Neural cell (in vitro differentiated cells): ENCODE measurements around the gene TRPM2. TPM values are rescaled to one million over a fixed set of nuclear protein-coding genes. Genes with fewer than 3 reads are reported as not detected.

Source experiments
- H2AFZ ChIP-seq: fragments of 200-600, 300-800 bp; sonication (generic), shearing (Covaris generic); 2 replicates; pipeline ENCODE4 v1.6.0; 2014; ENCODE audit warnings: low read depth, mild to moderate bottlenecking, antibody characterized with exemption, low read length, moderate library complexity
- H3F3A ChIP-seq: fragments of 200-600 bp; shearing (Covaris generic); 2 replicates; pipeline ENCODE4 v1.6.1; 2016; ENCODE audit warnings: mild to moderate bottlenecking, moderate library complexity, mixed read lengths, antibody characterized with exemption, low read length; ENCODE audit not compliant: insufficient read depth, poor library complexity, severe bottlenecking
- H3K27ac ChIP-seq: fragments of 200-600, 300-800 bp; sonication (generic), shearing (Covaris generic); 2 replicates; pipeline ENCODE4 v1.5.1; 2014; ENCODE audit warnings: mild to moderate bottlenecking, low read length, moderate library complexity
- H3K27me3 ChIP-seq: fragments of 300-800, 200-600 bp; sonication (generic), shearing (Covaris generic); 2 replicates; pipeline ENCODE4 v1.6.0; 2014; ENCODE audit warnings: mild to moderate bottlenecking, low read depth, low read length, moderate library complexity; ENCODE audit not compliant: insufficient read depth
- H3K36me3 ChIP-seq: fragments of 300-800, 200-600 bp; sonication (generic), shearing (Covaris generic); 2 replicates; pipeline ENCODE4 v1.5.1; 2014; ENCODE audit warnings: mild to moderate bottlenecking, antibody characterized with exemption, low read length, moderate library complexity; ENCODE audit not compliant: insufficient read depth
- H3K4me2 ChIP-seq: fragments of 300-800, 200-600 bp; sonication (generic), shearing (Covaris generic); 2 replicates; pipeline ENCODE4 v1.6.0; 2014; ENCODE audit warnings: mild to moderate bottlenecking, low read length
- H3K4me3 ChIP-seq: fragments of 300-800, 200-600 bp; sonication (generic), shearing (Covaris generic); 2 replicates; pipeline ENCODE4 v1.5.1; 2014; ENCODE audit warnings: mild to moderate bottlenecking, low read length, moderate library complexity
- H3K79me2 ChIP-seq: fragments of 200-600 bp; shearing (Covaris generic); replicated peaks from 2 replicates; pipeline ENCODE4 v1.6.0; 2014; ENCODE audit warnings: mild to moderate bottlenecking, low read length, moderate library complexity; ENCODE audit not compliant: insufficient read depth
- H3K9ac ChIP-seq: fragments of 300-800, 200-600 bp; sonication (generic), shearing (Covaris generic); 2 replicates; pipeline ENCODE4 v1.6.1; 2016; ENCODE audit warnings: mild to moderate bottlenecking, low read length, mixed read lengths
- H3K9me2 ChIP-seq: fragments of 200-600 bp; shearing (Covaris generic); 2 replicates; pipeline ENCODE4 v1.6.1; 2016; ENCODE audit warnings: mild to moderate bottlenecking, low read length, mixed read lengths; ENCODE audit not compliant: insufficient read depth
- H3K9me3 ChIP-seq: fragments of 200-600, 300-800 bp; sonication (generic), shearing (Covaris generic); 2 replicates; pipeline ENCODE4 v1.6.1; 2016; ENCODE audit warnings: mild to moderate bottlenecking, mixed run types, low read length, moderate library complexity, mixed read lengths
- H4K20me1 ChIP-seq: fragments of 200-600 bp; shearing (Covaris generic); 2 replicates; pipeline ENCODE4 v1.6.1; 2016; ENCODE audit warnings: mild to moderate bottlenecking, mixed run types; ENCODE audit not compliant: insufficient read depth
- EP300 ChIP-seq: fragments of 450-650 bp; conservative IDR thresholded peaks from 2 replicates; pipeline ENCODE4 v1.6.1; 2014; ENCODE audit warnings: antibody characterized with exemption, mild to moderate bottlenecking, moderate library complexity; ENCODE audit not compliant: poor library complexity, severe bottlenecking
- EZH2 ChIP-seq: fragments of 200-600, 300-800 bp; shearing (Covaris generic), sonication (generic); IDR thresholded peaks from 2 replicates; pipeline ENCODE4 v1.6.1; 2014; ENCODE audit warnings: antibody characterized with exemption, low read length, borderline replicate concordance, mild to moderate bottlenecking; ENCODE audit not compliant: insufficient read depth, poor library complexity, severe bottlenecking
- MXI1 ChIP-seq: fragments of 450-650 bp; conservative IDR thresholded peaks from 2 replicates; pipeline ENCODE4 v1.6.1; 2014; ENCODE audit warnings: antibody characterized with exemption, mild to moderate bottlenecking; ENCODE audit not compliant: poor library complexity, severe bottlenecking
- POLR2AphosphoS5 ChIP-seq: IDR thresholded peaks from 2 replicates; pipeline ENCODE4 v1.6.1; 2012
- RAD21 ChIP-seq: fragments of 450-650 bp; conservative IDR thresholded peaks from 2 replicates; pipeline ENCODE4 v1.6.1; 2014; ENCODE audit warnings: antibody characterized with exemption, mild to moderate bottlenecking, moderate library complexity
- REST ChIP-seq: IDR thresholded peaks from 2 replicates; pipeline ENCODE4 v1.6.1; 2012; ENCODE audit warnings: borderline replicate concordance
- SMC3 ChIP-seq: fragments of 450-650 bp; conservative IDR thresholded peaks from 2 replicates; pipeline ENCODE4 v1.6.1; 2014; ENCODE audit warnings: antibody characterized with exemption, mild to moderate bottlenecking, moderate library complexity; ENCODE audit not compliant: poor library complexity
- TAF1 ChIP-seq: IDR thresholded peaks from 2 replicates; pipeline ENCODE4 v1.6.1; 2012; ENCODE audit warnings: low read depth
- polyA plus RNA-seq: library from polyadenylated mRNA; depleted of rRNA; stranded (reverse); fragments of >200 nt; gene quantifications from 2 replicates; pipeline ENCODE4 v1.2.3, GENCODE V29; 2014
- TF ChIP-seq, protein P1 (sequence below): fragments of 450-650 bp; IDR thresholded peaks from 2 replicates; pipeline ENCODE4 v1.5.1; 2014; ENCODE audit warnings: antibody characterized with exemption, mild to moderate bottlenecking, moderate library complexity; ENCODE audit not compliant: poor library complexity, severe bottlenecking

Gene TRPM2
- polyA plus RNA-seq, 1 donor from 2014 or later: 0.14 TPM

- Histone ChIP-seq H2AFZ (no peak overlapping the region), H3K9ac (no peak overlapping the region), H3K36me3 (no peaks in the 10 kb centered on the region), H3F3A (no peaks in the 10 kb centered on the region), H3K27me3 (no peaks in the 10 kb centered on the region), H4K20me1 (no peaks in the 10 kb centered on the region), H3K79me2 (no peaks in the 10 kb centered on the region), H3K4me3 (no peak overlapping the region), H3K4me2 (no peak overlapping the region), H3K9me3 (no peaks in the 10 kb centered on the region), H3K9me2 (no peaks in the 10 kb centered on the region), H3K27ac (no peak overlapping the region)
- no peak for TF ChIP-seq MXI1
- TF ChIP-seq, protein P1, sequence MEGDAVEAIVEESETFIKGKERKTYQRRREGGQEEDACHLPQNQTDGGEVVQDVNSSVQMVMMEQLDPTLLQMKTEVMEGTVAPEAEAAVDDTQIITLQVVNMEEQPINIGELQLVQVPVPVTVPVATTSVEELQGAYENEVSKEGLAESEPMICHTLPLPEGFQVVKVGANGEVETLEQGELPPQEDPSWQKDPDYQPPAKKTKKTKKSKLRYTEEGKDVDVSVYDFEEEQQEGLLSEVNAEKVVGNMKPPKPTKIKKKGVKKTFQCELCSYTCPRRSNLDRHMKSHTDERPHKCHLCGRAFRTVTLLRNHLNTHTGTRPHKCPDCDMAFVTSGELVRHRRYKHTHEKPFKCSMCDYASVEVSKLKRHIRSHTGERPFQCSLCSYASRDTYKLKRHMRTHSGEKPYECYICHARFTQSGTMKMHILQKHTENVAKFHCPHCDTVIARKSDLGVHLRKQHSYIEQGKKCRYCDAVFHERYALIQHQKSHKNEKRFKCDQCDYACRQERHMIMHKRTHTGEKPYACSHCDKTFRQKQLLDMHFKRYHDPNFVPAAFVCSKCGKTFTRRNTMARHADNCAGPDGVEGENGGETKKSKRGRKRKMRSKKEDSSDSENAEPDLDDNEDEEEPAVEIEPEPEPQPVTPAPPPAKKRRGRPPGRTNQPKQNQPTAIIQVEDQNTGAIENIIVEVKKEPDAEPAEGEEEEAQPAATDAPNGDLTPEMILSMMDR: no peak
- TF ChIP-seq EP300: no peak
- TF ChIP-seq POLR2AphosphoS5: no peak
- no peak for TF ChIP-seq RAD21
- TF ChIP-seq TAF1: no peak
- no peak for TF ChIP-seq EZH2
These were observed 68.8 kb downstream of the TRPM2 start for GRCh38 chr21:44421901-44422840.

DNA sequence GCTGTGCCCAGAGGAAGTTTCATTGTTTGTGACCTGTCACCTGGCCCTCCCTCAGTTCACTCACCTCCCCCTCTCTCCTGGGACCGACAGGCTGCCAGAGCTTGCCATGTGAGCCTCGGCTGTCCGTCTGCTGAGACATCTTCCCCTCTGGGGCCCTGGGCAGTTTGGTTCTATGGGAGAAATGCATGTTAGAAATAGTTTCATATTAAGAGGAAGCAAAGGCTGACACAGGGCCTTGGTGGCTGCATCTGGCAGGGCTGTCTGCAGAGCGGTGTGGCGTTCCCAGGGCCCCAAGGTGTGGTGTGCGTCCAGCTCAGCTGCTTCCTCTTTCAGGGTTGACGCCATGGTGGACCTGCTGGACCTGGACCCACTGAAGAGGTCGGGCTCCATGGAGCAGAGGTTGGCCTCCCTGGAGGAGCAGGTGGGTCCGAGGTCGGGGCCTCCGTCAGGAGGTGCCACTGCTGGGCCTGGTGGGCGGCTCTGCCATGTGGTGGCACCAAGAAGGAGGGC is 69.9 kb downstream of the TRPM2 start:
- Histone ChIP-seq H3K27ac (no peak overlapping the region), H3K4me3 (no peak overlapping the region), H3K9me2 (no peaks in the 10 kb centered on the region), H2AFZ (no peak overlapping the region), H4K20me1 (no peaks in the 10 kb centered on the region), H3K9me3 (no peaks in the 10 kb centered on the region), H3K4me2 (no peak overlapping the region), H3K36me3 (no peaks in the 10 kb centered on the region), H3K27me3 (no peaks in the 10 kb centered on the region), H3F3A (no peaks in the 10 kb centered on the region), H3K79me2 (no peaks in the 10 kb centered on the region), H3K9ac (no peak overlapping the region)
- TF ChIP-seq EP300: no peak
- no peak for TF ChIP-seq SMC3
- TF ChIP-seq EZH2: no peak
- no peak for TF ChIP-seq MXI1
- TF ChIP-seq POLR2AphosphoS5: no peak
- TF ChIP-seq, protein P1: no peak
- TF ChIP-seq RAD21: no peak
- TF ChIP-seq REST: no peak
- TF ChIP-seq TAF1: no peak
